ENCODE data around the gene CLSTN2.

The CLSTN2 gene

DNA sequence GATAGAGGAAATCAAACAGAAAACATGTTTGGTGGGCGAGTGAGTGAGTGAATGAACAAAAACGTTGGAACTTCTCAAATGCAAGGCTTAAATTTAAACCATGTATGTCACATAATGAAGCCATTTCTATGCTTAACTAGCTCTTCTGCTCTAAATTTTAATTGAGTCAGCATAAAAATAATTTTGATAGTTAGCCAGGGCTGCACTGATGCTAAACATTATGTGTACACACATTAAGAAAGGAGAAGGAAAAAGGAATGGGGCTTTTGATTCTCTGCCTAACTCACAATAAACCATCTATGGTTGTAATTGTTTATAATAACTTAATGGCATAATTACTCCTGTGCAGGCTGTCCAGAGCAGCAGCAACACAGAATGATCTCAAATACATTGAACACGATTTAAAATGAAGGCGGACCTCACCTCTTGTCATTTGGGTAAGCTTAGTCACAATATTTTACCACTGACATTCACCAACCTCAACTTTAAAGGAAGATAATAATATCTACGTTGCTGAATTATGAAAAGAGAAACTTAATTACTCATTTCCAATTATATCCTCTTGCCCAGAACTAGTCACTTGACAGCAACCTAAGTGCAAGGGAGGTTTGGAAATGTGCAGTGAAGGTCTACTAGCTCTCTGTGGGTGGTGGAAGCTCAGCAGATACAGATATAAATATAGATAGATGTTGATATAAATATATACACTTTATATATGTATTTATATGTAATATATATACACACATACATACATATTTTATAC, 424.4 kb downstream of the CLSTN2 start:
- peaks cover 9% of the 10 kb centered on the region for H3K27me3 Mint-ChIP-seq (ENCODE audit: low read depth)
- H3K4me3 Mint-ChIP-seq, result no peak overlapping the region
- no peaks in the 10 kb centered on the region for H3K4me1 Mint-ChIP-seq
- TF ChIP-seq, protein P1, sequence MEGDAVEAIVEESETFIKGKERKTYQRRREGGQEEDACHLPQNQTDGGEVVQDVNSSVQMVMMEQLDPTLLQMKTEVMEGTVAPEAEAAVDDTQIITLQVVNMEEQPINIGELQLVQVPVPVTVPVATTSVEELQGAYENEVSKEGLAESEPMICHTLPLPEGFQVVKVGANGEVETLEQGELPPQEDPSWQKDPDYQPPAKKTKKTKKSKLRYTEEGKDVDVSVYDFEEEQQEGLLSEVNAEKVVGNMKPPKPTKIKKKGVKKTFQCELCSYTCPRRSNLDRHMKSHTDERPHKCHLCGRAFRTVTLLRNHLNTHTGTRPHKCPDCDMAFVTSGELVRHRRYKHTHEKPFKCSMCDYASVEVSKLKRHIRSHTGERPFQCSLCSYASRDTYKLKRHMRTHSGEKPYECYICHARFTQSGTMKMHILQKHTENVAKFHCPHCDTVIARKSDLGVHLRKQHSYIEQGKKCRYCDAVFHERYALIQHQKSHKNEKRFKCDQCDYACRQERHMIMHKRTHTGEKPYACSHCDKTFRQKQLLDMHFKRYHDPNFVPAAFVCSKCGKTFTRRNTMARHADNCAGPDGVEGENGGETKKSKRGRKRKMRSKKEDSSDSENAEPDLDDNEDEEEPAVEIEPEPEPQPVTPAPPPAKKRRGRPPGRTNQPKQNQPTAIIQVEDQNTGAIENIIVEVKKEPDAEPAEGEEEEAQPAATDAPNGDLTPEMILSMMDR (IDR thresholded peaks at IDR 0.05; ENCODE audit: unreplicated experiment in 3 of 3), result no peak
- peaks cover 2% of the 10 kb centered on the region for H3K9me3 Mint-ChIP-seq
- no peaks in the 10 kb centered on the region for H3K36me3 Mint-ChIP-seq (ENCODE audit: low read depth)
- no peak overlapping the region for H3K27ac Mint-ChIP-seq

GRCh38 chr3:140360332-140360731, 425.3 kb downstream of the CLSTN2 start:
- Mint-ChIP-seq H3K36me3 (ENCODE audit: low read depth) (no peaks in the 10 kb centered on the region), H3K9me3 (peaks cover 2% of the 10 kb centered on the region), H3K27ac (no peak overlapping the region), H3K4me3 (no peak overlapping the region), H3K27me3 (ENCODE audit: low read depth) (peaks cover 4% of the 10 kb centered on the region), H3K4me1 (no peaks in the 10 kb centered on the region)
- TF ChIP-seq, protein P1 (IDR thresholded peaks at IDR 0.05; ENCODE audit: unreplicated experiment in 3 of 3), result no peak

- H3K36me3 Mint-ChIP-seq (ENCODE audit: low read depth), result no peaks in the 10 kb centered on the region
- peaks cover 2% of the 10 kb centered on the region for H3K9me3 Mint-ChIP-seq
- H3K27ac Mint-ChIP-seq, result no peak overlapping the region
- H3K27me3 Mint-ChIP-seq (ENCODE audit: low read depth), result peaks cover 4% of the 10 kb centered on the region
- no peaks in the 10 kb centered on the region for H3K4me1 Mint-ChIP-seq
- TF ChIP-seq, protein P1 (IDR thresholded peaks at IDR 0.05; ENCODE audit: unreplicated experiment in 3 of 3), result no peak
- no peak overlapping the region for H3K4me3 Mint-ChIP-seq
Observed at GRCh38 chr3:140363801-140364200, 428.8 kb downstream of the CLSTN2 start.

- Mint-ChIP-seq H3K4me1 (peaks cover 5% of the 10 kb centered on the region), H3K4me3 (no peak overlapping the region), H3K9me3 (peaks cover 2% of the 10 kb centered on the region), H3K36me3 (ENCODE audit: low read depth) (no peaks in the 10 kb centered on the region), H3K27ac (no peak overlapping the region), H3K27me3 (ENCODE audit: low read depth) (peaks cover 8% of the 10 kb centered on the region)
- TF ChIP-seq, protein P1 (IDR thresholded peaks at IDR 0.05; ENCODE audit: unreplicated experiment in 3 of 3), result no peak
Observed at GRCh38 chr3:140365872-140366697, 431.1 kb downstream of the CLSTN2 start.

DNA sequence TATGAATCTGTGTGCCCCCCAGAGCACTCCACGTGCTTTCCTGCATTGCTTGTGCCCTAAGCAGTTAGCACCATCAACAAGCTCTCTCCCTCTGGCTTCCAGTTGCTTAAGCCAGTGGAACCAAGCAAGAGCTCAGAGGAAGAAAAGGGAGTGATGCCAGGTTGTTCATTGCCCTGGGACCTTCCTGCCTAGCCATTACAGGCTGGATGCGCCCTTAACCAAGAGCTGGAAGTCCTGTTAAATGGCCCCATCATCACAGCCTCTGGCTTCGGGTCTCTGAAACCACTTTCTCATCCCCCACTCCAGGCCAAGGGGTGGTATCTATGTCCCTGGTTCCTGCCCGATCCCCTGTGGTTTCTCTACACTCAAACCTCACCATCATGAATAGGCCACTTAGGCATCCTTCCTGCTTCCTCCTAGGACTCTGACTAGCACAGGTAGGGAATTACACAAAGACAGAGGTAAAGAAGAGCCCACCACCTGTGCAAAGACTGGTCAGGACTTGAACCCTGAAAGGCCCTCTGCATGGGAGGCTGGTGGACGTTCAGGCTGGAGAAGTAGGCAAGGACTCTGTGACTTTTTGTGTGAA, 433.3 kb downstream of the CLSTN2 start:
- Mint-ChIP-seq H3K36me3 (ENCODE audit: low read depth) (no peaks in the 10 kb centered on the region), H3K27me3 (ENCODE audit: low read depth) (peaks cover 8% of the 10 kb centered on the region), H3K4me1 (peaks cover 5% of the 10 kb centered on the region), H3K4me3 (no peak overlapping the region), H3K9me3 (no peaks in the 10 kb centered on the region), H3K27ac (no peak overlapping the region)
- TF ChIP-seq, protein P1 (IDR thresholded peaks at IDR 0.05; ENCODE audit: unreplicated experiment in 3 of 3), result no peak
